ENCODE data around the gene FAT4.
A peak's percentile ranks its signal among the peaks of the same experiment; 100 is the strongest.

The FAT4 gene

GRCh38 chr4:125306112-125306511 lies 8.6 kb upstream of the FAT4 start:
- no peaks in the 10 kb centered on the region for H3K9me3 ChIP-seq (ENCODE audit: control insufficient read depth, insufficient read depth, low read depth, low read length)
- no peak overlapping the region for H3K27ac ChIP-seq (ENCODE audit: extremely low read depth, low read depth, low read length)
- POLR2A ChIA-PET: no interaction called here
- H3K4me3 ChIP-seq (ENCODE audit: low read depth, low read length): no peak overlapping the region
- TF ChIP-seq ZEB2 (tag by site-specific recombination; IDR thresholded peaks at IDR 0.05): no peak
- no peak for TF ChIP-seq ZNF660 (tag by site-specific recombination; IDR thresholded peaks at IDR 0.05)
- TF ChIP-seq ZNF776 (tag by site-specific recombination; IDR thresholded peaks at IDR 0.05; ENCODE audit: borderline replicate concordance): no peak
- TF ChIP-seq, protein P1, sequence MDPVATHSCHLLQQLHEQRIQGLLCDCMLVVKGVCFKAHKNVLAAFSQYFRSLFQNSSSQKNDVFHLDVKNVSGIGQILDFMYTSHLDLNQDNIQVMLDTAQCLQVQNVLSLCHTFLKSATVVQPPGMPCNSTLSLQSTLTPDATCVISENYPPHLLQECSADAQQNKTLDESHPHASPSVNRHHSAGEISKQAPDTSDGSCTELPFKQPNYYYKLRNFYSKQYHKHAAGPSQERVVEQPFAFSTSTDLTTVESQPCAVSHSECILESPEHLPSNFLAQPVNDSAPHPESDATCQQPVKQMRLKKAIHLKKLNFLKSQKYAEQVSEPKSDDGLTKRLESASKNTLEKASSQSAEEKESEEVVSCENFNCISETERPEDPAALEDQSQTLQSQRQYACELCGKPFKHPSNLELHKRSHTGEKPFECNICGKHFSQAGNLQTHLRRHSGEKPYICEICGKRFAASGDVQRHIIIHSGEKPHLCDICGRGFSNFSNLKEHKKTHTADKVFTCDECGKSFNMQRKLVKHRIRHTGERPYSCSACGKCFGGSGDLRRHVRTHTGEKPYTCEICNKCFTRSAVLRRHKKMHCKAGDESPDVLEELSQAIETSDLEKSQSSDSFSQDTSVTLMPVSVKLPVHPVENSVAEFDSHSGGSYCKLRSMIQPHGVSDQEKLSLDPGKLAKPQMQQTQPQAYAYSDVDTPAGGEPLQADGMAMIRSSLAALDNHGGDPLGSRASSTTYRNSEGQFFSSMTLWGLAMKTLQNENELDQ (tag by site-specific recombination; IDR thresholded peaks at IDR 0.05; ENCODE audit: low read depth): no peak
- TF ChIP-seq ZNF658 (tag by site-specific recombination; IDR thresholded peaks at IDR 0.05): no peak
- no peak for TF ChIP-seq ZNF223 (tag by site-specific recombination; IDR thresholded peaks at IDR 0.05)
- TF ChIP-seq ZNF366 (tag by site-specific recombination; conservative IDR thresholded peaks at IDR 0.05): no peak
- TF ChIP-seq ZNF19 (tag by site-specific recombination; IDR thresholded peaks at IDR 0.05; ENCODE audit: low read depth): no peak
- TF ChIP-seq ZNF350 (tag by site-specific recombination; IDR thresholded peaks at IDR 0.05): no peak
- no peak for TF ChIP-seq SCRT2 (tag by site-specific recombination; IDR thresholded peaks at IDR 0.05)
- no peak for TF ChIP-seq ZFP41 (tag by site-specific recombination; IDR thresholded peaks at IDR 0.05; ENCODE audit: borderline replicate concordance)
- TF ChIP-seq ZNF416 (tag by site-specific recombination; IDR thresholded peaks at IDR 0.05): no peak
- CTCF ChIA-PET: interaction anchor here (0.6 to 0.7 kb wide), 2 partner anchors 427 to 1819 kb away, joined by 3 read pairs; no protein-coding TSS in a partner anchor
- no peaks in the 10 kb centered on the region for H3K36me3 ChIP-seq (ENCODE audit: control insufficient read depth in 2 of 2, insufficient read depth in 1 of 2, low read length in 2 of 2)
- no peaks in the 10 kb centered on the region for H3K4me1 ChIP-seq (ENCODE audit: control insufficient read depth, insufficient read depth, low read length)

GRCh38 chr4:125306533-125306932 lies 8.2 kb upstream of the FAT4 start:
- TF ChIP-seq ZNF488 (tag by site-specific recombination; IDR thresholded peaks at IDR 0.05) (no peak), REPIN1 (tag by site-specific recombination; IDR thresholded peaks at IDR 0.05; ENCODE audit: low read depth) (no peak), ZNF341 (tag by site-specific recombination; IDR thresholded peaks at IDR 0.05; ENCODE audit: low read depth) (no peak), MEIS1 (CRISPR knock-in tag; IDR thresholded peaks at IDR 0.05; ENCODE audit: borderline replicate concordance) (no peak), ZNF404 (tag by site-specific recombination; IDR thresholded peaks at IDR 0.05) (no peak), ZNF621 (tag by site-specific recombination; IDR thresholded peaks at IDR 0.05) (no peak), ZNF19 (tag by site-specific recombination; IDR thresholded peaks at IDR 0.05; ENCODE audit: low read depth) (no peak)
- TF ChIP-seq, protein P2, sequence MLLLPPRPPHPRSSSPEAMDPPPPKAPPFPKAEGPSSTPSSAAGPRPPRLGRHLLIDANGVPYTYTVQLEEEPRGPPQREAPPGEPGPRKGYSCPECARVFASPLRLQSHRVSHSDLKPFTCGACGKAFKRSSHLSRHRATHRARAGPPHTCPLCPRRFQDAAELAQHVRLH (tag by site-specific recombination; IDR thresholded peaks at IDR 0.05): no peak
- Histone ChIP-seq H3K27ac (ENCODE audit: extremely low read depth, low read depth, low read length) (no peak overlapping the region), H3K36me3 (ENCODE audit: control insufficient read depth in 2 of 2, insufficient read depth in 1 of 2, low read length in 2 of 2) (no peaks in the 10 kb centered on the region), H3K4me1 (ENCODE audit: control insufficient read depth, insufficient read depth, low read length) (no peaks in the 10 kb centered on the region), H3K4me3 (ENCODE audit: low read depth, low read length) (no peak overlapping the region), H3K9me3 (ENCODE audit: control insufficient read depth, insufficient read depth, low read depth, low read length) (no peaks in the 10 kb centered on the region)
- ChIA-PET CTCF (interaction anchor here (0.6 to 0.7 kb wide), 2 partner anchors 426 to 1818 kb away, joined by 3 read pairs; no protein-coding TSS in a partner anchor), POLR2A (no interaction called here)

- CTCF ChIA-PET: interaction anchor here (0.6 kb wide), 1 partner anchor 448 kb away, joined by 4 read pairs; no protein-coding TSS in a partner anchor
- Histone ChIP-seq H3K4me3 (ENCODE audit: low read depth, low read length) (no peak overlapping the region), H3K27ac (ENCODE audit: extremely low read depth, low read depth, low read length) (no peak overlapping the region), H3K4me1 (ENCODE audit: control insufficient read depth, insufficient read depth, low read length) (0 out of 2 replicates have a peak, but pooled peaks cover 2% of the 10 kb centered on the region), H3K9me3 (ENCODE audit: control insufficient read depth, insufficient read depth, low read depth, low read length) (no peaks in the 10 kb centered on the region), H3K36me3 (ENCODE audit: control insufficient read depth in 2 of 2, insufficient read depth in 1 of 2, low read length in 2 of 2) (no peaks in the 10 kb centered on the region)
- peak; percentile 92 for TF ChIP-seq PRDM1 (tag by site-specific recombination; IDR thresholded peaks at IDR 0.05)
- no peak for TF ChIP-seq ZNF449 (tag by site-specific recombination; IDR thresholded peaks at IDR 0.05)
- 0 out of 2 replicates have a peak, but pooled peaks have one; percentile 29 for TF ChIP-seq ZNF366 (tag by site-specific recombination; conservative IDR thresholded peaks at IDR 0.05)
- POLR2A ChIA-PET: no interaction called here
These were observed 3.3 kb upstream of the FAT4 start for GRCh38 chr4:125311503-125311902.

Measured in HEK293 (cell line).